HG03439 (cell line): ENCODE measurements around the gene OTUB2.

Source experiments
- ATAC-seq: cut with Tn5 transposase; IDR thresholded peaks from one replicate; pipeline ENCODE4 v1.9.1; 2021; ENCODE audit warnings: mild to moderate bottlenecking, moderate library complexity; ENCODE audit not compliant: unreplicated experiment

The OTUB2 gene

GRCh38 chr14:94026173-94026888, at the start of gene OTUB2:
TSS of gene OTUB2 (plus strand) at chr14:94026340. CDS start at chr14:94026538, 198 bp downstream.
- peak; percentile 99 for ATAC-seq

DNA sequence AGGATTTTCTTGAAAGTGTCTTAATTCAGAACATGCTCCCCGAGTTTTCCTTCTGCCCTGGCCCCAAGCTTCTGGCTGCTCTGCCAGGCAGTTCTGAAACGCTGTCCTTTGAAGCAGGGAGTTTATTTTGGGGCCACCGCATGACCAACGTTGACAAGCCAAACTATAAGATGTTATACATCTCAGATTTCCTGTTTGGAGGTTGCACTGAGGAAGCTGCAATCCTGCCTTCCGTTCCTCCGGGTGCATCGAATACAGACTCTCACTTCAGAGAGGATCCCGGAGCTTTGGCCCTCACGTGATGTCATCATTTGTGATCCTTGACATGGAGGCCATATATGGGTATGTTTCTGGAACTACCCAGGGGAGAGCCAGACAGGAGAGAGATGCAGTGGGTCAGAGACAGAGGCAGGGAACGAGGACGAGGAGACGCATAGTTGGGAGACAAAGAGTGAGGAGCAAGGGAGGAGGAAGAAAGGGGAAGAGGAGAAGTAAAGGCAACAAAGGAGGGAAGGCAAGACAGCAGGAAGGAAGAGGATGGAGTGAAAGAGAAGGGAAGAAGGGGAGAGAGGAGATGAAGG, 49.6 kb upstream of the OTUB2 start, which contains the start of gene ASB2:
TSS of gene ASB2 (minus strand) at position 94 of the 581 bp plus-strand sequence. CDS start 12,031 bp downstream, outside the sequence.
- peak; percentile 7 for ATAC-seq

- ATAC-seq: no peak
These were observed 49.0 kb upstream of the OTUB2 start for GRCh38 chr14:93977171-93977570.

DNA sequence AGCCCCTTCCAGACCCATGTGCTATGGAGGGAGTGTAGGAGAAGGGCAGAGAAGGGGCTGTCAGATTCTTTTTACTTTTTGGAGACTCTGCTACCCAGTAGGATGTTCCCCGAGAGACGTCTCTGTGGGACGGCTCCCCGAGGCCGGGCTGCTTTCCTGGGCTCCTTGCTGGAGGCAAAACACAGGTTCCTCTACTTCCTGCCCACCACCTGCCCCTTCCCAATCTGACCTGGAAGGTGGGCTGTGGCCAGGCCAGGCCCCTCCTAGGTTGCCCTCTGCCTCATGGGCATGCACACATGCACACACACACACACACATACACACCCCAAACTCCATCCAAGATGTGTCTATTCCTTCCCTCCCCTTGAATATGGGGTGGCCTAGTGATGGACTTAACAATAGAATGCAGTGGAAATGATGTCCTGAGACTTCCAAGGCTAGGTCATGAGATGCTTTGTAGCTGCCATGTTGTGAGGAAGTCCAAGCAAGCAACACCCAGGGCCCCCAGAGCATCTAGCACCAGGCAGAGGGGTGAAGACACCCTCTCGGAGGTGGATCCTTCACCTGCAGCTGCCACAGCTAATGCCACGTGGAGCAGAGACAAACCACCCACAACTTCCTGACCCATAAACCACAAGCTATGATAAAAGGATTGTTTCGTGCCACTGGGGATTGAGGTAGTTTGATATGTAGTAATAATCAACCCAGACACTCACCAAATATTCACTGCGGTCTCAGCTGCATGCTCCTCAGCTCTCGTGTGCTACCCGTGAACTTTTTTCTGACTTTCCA, 48.2 kb upstream of the OTUB2 start:
- peak; percentile 48 for ATAC-seq

- ATAC-seq: no peak
These were observed 47.4 kb upstream of the OTUB2 start for GRCh38 chr14:93978735-93979134.

DNA sequence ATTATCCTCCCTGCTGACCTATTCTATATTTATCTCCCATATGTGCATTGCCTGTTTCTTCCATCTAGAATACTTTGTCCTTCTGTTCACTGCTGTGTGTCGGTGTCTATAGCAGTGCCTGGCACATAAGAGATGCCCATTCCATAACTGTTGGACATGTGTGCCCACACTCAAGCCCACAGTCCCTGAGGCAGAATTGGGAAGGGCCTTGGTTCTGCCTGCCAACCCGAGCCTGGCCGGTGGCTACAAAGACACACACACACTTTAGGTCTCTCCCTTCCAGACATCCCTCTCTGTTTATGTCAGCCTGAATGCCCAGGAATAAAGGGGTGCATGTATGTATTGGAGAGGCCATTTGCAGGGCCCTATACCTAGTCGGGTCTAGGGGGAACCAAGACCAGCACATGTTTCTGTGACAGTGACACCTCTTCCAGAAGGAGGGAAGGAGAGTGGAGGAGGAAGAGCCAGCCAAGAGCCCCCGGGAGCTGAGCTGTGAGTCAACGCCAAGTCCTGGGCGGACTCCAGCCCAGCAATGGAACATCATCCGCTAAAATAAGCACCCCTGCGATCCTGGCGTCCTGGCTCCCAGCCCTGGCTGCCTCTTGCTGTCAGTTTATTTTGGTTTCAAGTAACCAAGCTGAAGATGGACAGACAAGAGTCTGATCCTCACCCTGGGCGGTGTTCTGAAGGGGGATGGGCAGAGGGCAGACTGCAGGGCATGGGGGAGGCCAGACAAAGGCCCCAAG, 45.5 kb upstream of the OTUB2 start:
- ATAC-seq: no peak

- no peak for ATAC-seq
These were observed 44.6 kb upstream of the OTUB2 start for GRCh38 chr14:93981316-93982229.

- ATAC-seq: no peak
These were observed 43.7 kb upstream of the OTUB2 start for GRCh38 chr14:93982230-93983007.

DNA sequence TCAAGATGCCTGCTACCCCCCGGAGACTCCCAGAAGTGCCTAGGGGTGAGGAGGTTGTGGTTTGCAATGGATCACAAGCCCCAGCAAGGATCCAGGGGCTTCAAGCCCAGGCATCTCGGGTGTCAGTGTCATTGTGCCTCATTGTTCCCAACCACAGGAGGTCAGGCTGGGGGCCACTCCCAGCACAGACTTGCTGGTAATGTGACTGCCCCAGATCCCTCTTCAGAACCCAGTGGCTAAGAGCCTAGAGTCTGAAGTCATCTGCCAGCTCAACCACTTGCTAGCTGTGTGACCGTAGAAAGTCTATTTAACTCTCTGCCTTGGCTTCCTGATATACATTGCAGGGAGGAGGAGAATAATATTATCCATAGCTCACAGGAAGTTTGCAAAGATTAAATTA, 42.1 kb upstream of the OTUB2 start:
- ATAC-seq: no peak

DNA sequence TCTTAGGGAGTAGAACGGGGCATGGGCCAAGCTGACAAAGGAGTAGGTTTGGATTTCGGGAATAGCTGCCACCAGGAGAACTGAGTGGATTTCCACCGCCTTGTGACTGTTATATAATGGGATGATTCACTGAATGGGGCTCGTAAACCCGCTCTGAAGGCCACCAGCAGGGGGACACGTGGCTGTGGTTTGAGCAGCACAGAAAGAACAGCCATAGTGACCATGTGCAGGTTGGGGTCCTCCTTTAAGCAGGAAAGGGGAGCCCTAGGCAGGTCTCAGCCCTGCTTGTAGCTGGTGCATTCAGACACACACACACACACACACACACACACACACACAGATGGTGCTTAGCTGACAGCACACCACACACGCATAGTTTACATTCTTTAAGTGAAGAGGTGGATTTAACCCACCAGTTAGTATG, 41.1 kb upstream of the OTUB2 start:
- ATAC-seq: no peak

DNA sequence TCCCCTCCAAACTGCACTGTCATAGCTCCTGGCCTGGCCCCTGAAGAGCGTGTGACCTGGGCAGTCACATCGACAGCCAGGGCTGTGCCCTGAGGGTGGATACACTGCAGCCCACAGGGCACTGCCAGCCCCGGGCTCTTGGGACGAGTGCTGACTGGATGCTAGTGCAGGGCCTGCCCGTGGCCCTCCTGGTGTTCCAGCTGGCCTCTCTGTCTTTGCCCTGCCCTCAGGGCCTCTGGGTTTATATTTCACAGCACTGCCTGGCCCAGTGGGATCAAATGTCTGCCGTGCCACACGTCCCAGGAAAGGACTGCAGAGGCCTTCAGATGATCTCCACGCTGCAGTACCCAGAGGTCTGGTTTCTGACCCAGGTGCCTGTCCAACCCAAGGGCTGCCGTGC, 39.2 kb upstream of the OTUB2 start:
- no peak for ATAC-seq

- no peak for ATAC-seq
These were observed 38.8 kb upstream of the OTUB2 start for GRCh38 chr14:93987376-93987775.

- no peak for ATAC-seq
These were observed 38.2 kb upstream of the OTUB2 start for GRCh38 chr14:93987815-93988476.

- ATAC-seq: no peak
These were observed 36.2 kb upstream of the OTUB2 start for GRCh38 chr14:93989939-93990338.

DNA sequence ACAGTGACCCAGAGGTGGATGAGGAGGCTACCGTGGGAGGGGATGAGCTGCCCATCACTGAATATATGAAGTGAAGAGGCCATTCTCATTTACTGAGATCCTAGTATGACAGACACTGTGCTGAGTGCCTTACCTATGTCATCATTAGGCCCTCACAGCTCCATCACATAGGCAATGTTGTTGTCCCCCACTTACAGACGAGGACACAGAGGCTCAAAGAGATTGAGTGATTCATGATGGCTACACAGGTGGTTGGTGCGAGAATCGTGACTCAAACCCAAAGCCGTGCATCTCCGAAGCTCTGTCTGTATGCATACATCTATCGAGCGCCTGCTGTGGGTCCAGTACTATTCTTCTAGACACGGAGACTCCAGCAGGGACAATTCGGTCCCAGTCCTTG, 34.9 kb upstream of the OTUB2 start:
- ATAC-seq: no peak

GRCh38 chr14:93991649-93992048, 34.5 kb upstream of the OTUB2 start:
- no peak for ATAC-seq

- no peak for ATAC-seq
These were observed 32.8 kb upstream of the OTUB2 start for GRCh38 chr14:93993382-93993781.

DNA sequence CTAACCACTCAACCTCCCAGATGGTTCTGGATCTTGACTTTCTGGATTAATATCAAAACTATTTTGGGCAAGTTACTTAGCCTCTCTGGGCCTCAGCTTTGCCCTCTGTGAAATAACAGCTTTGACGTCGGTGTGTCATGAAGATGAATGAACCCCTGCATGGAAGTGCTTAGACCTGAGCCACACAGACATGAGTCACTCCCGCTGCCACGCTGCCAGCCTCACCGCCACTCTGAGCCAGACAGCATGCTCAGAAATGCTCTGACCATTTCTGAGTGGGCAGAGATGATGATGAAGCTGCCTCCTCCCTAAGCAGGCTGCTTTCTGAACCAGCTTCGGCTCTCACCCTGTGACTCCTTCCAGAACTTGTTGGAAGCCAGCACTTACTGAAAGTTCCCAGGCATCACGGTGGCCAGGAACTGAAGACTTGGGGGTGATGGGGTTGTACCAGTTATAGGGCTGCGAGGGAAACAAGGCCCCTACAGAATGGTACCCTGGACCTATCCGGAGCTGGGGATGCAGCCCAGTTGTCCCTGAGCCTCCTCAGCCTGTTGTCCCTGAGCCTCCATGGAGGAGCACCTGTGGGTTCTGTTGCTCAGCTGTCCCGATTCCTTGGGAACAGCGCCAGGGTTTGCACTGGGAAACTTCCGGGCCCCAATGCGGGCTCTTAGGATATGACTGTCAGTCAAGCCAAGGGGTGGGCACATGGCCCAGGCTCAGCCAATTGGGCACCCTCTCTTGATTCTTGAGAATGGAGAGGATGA, 31.0 kb upstream of the OTUB2 start:
- ATAC-seq: no peak
